Measurements from ENCODE around the gene GJB2.

- no peak for TF ChIP-seq CTCF (conservative IDR thresholded peaks at IDR 0.05)
- no peak for TF ChIP-seq EZH2 (IDR thresholded peaks at IDR 0.05; ENCODE audit: low read depth)
Measured at GRCh38 chr13:20170921-20171320, 21.8 kb downstream of the GJB2 start.

Data from PC-9 (cell line).